Heart right ventricle (tissue), 16 donors: Measurements from ENCODE around the gene POLR2E. TPM values are rescaled to one million over a fixed set of nuclear protein-coding genes. Genes with fewer than 3 reads are reported as not detected.
"Not testable (repeated sequence)": the region's sequence is repeated elsewhere in the genome, so short reads cannot be mapped to it uniquely, and the experiment has no call there.

Experiments
- ATAC-seq, 8 donors: fragments of 200-7000 bp; cut with Tn5 transposase; one replicate each; pipeline ENCODE4 v1.9.1; 2020; ENCODE audit warnings: mild to moderate bottlenecking in 8 of 8, moderate library complexity in 8 of 8, moderate number of reproducible peaks in 1 of 8
- DNase-seq, 2 donors: peaks; one replicate each; pipeline ENCODE4 v3.0.0-alpha.2; 2020
- H3K27ac ChIP-seq, 10 donors: fragments of 200-600 bp; sonication (generic) in 2 of 10; one replicate each; pipeline versions ENCODE4 v1.5.0 to v1.8.0; 2020 to 2022; ENCODE audit warnings: mild to moderate bottlenecking in 3 of 10
- H3K27me3 ChIP-seq, 7 donors: fragments of 200-600 bp; one replicate each; pipeline ENCODE4 v1.8.0; 2021 to 2022; ENCODE audit warnings: mild to moderate bottlenecking in 2 of 7
- H3K36me3 ChIP-seq, 9 donors: fragments of 200-600 bp; sonication (generic) in 1 of 9; one replicate each; pipeline versions ENCODE4 v1.5.0 to v1.8.0; 2020 to 2022; ENCODE audit warnings: mild to moderate bottlenecking in 2 of 9
- H3K4me1 ChIP-seq, 9 donors: fragments of 200-600 bp; sonication (generic) in 1 of 9; one replicate each; pipeline versions ENCODE4 v1.5.0 to v1.8.0; 2020 to 2022; ENCODE audit warnings: mild to moderate bottlenecking in 4 of 9
- H3K4me3 ChIP-seq, 10 donors: fragments of 200-600 bp; sonication (generic) in 2 of 10; one replicate each; pipeline versions ENCODE4 v1.5.0 to v1.8.0; 2020 to 2022; ENCODE audit warnings: mild to moderate bottlenecking in 7 of 10, moderate library complexity in 2 of 10
- H3K9me3 ChIP-seq, 11 donors: fragments of 200-600 bp in 10 of 11; sonication (generic) in 2 of 11; one replicate each; pipeline versions ENCODE4 v1.5.0 to v1.8.0; 2013 to 2022; ENCODE audit warnings: mild to moderate bottlenecking in 2 of 11, control low read depth in 1 of 11, moderate library complexity in 1 of 11
- WGBS, 2 donors: extraction: QIAGEN DNeasy Blood & Tissue Kit; methylation state at CpG; one replicate each; pipeline ENCODE4 v1.1.7; 2013; ENCODE audit warnings: inconsistent platforms in 1 of 2; 5-methylcytosine and 5-hydroxymethylcytosine counted together
- intact Hi-C, 10 donors: fragments of 100-400 bp; cut with DNase I; formaldehyde crosslinking; loops; one replicate each; pipeline versions ENCODE4 v1.11.1 to v1.14.2; 2022
- polyA plus RNA-seq, 2 donors: library from polyadenylated mRNA; stranded (reverse); fragments of 200-250 nt; gene quantifications; one replicate each; pipeline ENCODE4 v1.2.3, GENCODE V29; 2013
- total RNA-seq, 10 donors: library from RNA; stranded (reverse); fragmentation: NEBNext Ultra II Directional in 3 of 10; extraction: Animal tissue kit (Norgen Biotek cat#: 25700) in 3 of 10; gene quantifications; one replicate each; pipeline versions ENCODE4 v1.2.1 to v1.2.4, GENCODE V29; 2021 to 2023
- TF ChIP-seq, protein P1 (sequence below), 9 donors: fragments of 200-600 bp; sonication (generic) in 2 of 9; IDR thresholded peaks; one replicate each; pipeline versions ENCODE4 v1.5.0 to v1.8.0; 2021 to 2022; ENCODE audit warnings: antibody characterized with exemption in 9 of 9, mild to moderate bottlenecking in 5 of 9, moderate library complexity in 1 of 9
- donor health status: Arrhythmogenic right ventricular cardiomyopathy.
- donor health status: ischemic (EF 13 %, LVEDD 7.1; RV severe dilation, severe dysfunction).
- donor health status: healthy with polysubstance abuse.
- donor health status: DM: no; HTN: yes; CAD: no.
- donor health status: DM: no; HTN: no; CAD: no.
- donor health status: ischemic (EF 25% LVEDD 6.9; RV normal size, moderate dysfunction).
- donor health status: ischemic (EF 25% LVEDD 5.7; RV mildly dilated, moderate dysfunction).
- donor health status: healthy.
- donor health status: DM: yes; HTN: yes; CAD: no.
- donor health status: Ischemic cardiomyopathy.
- donor health status: ischemic (EF 35%, LVEDD 5.7; RV mildly dilated, moderate dysfunction).
- donor health status: nonischemic (EF 11% LVEDD 7.7; RV severe dilation, severe dysfunction).
- donor health status: DM: yes; HTN: yes; CAD: no.
- donor health status: PGD.
- donor health status: ischemic (EF 29% LVEDD 5.4; RV normal size, mild dysfunction).
- donor health status: nonischemic (EF 23%, LVEDD 6.1; RV moderate dilation, normal function).

Gene POLR2E
- total and polyA plus RNA-seq, 12 donors, result 111 to 215 (median 134) TPM

DNA sequence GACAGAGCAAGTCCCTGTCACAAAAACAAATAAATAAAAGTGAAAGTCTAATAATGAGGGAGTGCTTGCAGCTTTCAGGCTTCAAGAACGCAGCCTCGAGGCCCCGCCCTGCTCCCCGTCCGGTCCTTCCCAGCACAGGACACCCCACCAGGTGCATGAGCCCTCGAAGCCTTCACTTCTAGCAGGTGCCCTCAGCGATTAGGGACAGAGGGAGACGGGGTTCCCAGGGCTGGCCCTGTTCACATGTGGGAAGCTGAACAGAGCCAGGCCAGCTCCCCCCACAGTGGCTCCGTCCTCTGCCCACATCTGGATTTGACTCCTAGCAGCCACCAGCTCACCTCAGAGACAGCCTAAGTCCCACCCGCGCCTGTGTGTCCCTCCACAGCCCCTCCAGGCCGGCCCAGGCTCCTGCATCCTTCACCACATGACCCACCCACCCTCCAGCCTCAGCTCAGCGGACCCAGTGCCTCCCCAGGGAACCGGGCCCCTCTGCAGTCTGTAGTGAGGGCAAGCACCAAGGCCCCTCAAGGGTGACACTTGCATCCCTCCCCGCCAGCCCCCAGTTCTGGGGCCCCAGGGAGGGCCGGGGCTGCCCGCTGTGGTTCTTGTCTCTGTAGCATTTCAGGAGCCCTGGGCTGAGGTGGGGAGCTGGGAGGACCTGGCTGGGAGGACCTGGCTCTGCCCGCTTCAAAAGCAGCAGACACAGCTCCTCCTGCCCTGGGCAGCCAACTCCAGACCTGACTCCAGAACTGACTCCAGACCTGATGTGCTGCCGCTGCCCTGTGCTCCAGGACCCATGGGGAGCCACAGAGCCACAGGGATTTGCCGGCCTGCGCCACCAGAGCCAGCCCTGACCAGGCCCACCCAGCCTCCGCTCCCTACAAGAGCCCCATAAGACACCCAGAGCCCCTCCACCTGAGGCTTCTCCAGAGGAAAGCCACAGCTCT, 35.9 kb upstream of the POLR2E start:
- Histone ChIP-seq H3K36me3 (peaks cover 0 to 55% (median 9%) of the 10 kb centered on the region in 9 donors), H3K4me1 (peaks cover 13 to 84% (median 35%) of the 10 kb centered on the region in 9 donors), H3K4me3 (peak overlapping the region; percentile 54 to 88 (median 76)), H3K27ac (peak overlapping the region; percentile 82 to 98 (median 92)), H3K9me3 (no peaks in the 10 kb centered on the region), H3K27me3 (no peaks in the 10 kb centered on the region)
- WGBS, 2 donors, result 66 to 77% methylated on average over 22 of the region's 22 CpGs
- DNase-seq (no peak), ATAC-seq (peak in 5 of 8 donors; percentile 0 to 9 (median 5))
- intact Hi-C loops, result loop anchor here in 5 of 10 donors (5.0 kb wide), 2 partner anchors 41 to 61 kb away; partner anchors contain the start of gene SBNO2 (in 5 of the 5)
- TF ChIP-seq, protein P1, sequence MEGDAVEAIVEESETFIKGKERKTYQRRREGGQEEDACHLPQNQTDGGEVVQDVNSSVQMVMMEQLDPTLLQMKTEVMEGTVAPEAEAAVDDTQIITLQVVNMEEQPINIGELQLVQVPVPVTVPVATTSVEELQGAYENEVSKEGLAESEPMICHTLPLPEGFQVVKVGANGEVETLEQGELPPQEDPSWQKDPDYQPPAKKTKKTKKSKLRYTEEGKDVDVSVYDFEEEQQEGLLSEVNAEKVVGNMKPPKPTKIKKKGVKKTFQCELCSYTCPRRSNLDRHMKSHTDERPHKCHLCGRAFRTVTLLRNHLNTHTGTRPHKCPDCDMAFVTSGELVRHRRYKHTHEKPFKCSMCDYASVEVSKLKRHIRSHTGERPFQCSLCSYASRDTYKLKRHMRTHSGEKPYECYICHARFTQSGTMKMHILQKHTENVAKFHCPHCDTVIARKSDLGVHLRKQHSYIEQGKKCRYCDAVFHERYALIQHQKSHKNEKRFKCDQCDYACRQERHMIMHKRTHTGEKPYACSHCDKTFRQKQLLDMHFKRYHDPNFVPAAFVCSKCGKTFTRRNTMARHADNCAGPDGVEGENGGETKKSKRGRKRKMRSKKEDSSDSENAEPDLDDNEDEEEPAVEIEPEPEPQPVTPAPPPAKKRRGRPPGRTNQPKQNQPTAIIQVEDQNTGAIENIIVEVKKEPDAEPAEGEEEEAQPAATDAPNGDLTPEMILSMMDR (IDR thresholded peaks at IDR 0.05), result no peak

DNA sequence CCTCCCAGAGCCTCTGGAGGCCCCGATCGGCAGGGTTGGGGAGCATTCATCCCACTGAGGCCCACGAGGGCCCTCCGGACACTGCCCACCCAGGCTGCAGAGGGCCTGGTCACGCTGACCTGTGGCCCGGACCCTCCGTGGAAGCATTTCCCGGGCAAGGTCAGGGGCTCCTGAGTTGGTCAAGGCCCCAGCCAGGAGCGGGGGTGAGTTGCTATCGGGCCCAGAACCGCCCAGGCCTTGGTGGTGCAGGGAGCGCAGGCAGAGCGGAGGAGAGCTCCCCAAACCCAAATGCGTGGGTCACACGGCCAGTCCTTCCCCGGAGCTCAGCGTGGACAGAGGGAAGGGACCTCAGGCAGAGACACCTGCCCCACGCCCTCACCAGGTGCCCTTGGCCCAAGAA, 34.4 kb upstream of the POLR2E start:
- TF ChIP-seq, protein P1 (IDR thresholded peaks at IDR 0.05), result no peak
- Histone ChIP-seq H3K9me3 (no peaks in the 10 kb centered on the region), H3K27ac (peak overlapping the region in 1 of 10 donors; percentile 96), H3K27me3 (no peaks in the 10 kb centered on the region), H3K36me3 (peaks cover 0 to 63% (median 10%) of the 10 kb centered on the region in 9 donors), H3K4me3 (peak overlapping the region in 1 of 10 donors; percentile 74), H3K4me1 (peaks cover 13 to 73% (median 31%) of the 10 kb centered on the region in 9 donors)
- 95 to 98% methylated on average over 18 of the region's 18 CpGs for WGBS, 2 donors
- ATAC-seq (no peak), DNase-seq (no peak)
- intact Hi-C loops, result loop anchor here in 1 of 10 donors (10.0 kb wide), 1 partner anchor 45 kb away; the partner anchor contains the start of gene SBNO2

DNA sequence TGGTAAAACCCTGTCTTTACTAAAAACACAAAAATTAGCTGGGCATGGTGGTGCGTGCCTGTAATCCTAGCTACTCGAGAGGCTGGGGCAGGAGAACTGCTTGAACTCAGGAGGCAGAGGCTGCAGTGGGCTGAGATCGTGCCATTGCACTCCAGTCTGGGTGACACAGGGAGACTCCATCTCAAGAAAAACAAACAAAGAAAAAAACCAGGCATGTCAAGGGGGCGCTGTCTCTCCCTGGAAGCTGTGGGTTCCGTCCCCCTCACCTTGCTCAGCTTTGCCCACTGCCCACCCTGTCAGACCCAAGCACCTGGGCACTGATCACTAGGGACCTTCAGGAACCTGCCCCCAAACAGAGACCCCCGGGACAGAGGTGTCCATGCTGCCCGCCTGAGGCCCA, 33.9 kb upstream of the POLR2E start:
- WGBS, 2 donors, result 96 to 98% methylated on average over 7 of the region's 7 CpGs
- not testable (repeated sequence) for H3K27me3 ChIP-seq, DNase-seq, H3K4me3 ChIP-seq, ATAC-seq, H3K9me3 ChIP-seq, H3K27ac ChIP-seq
- Histone ChIP-seq H3K36me3 (peaks cover 0 to 67% (median 12%) of the 10 kb centered on the region in 9 donors), H3K4me1 (peaks cover 13 to 73% (median 31%) of the 10 kb centered on the region in 9 donors)
- intact Hi-C loops, result loop anchor here in 1 of 10 donors (10.0 kb wide), 1 partner anchor 46 kb away; the partner anchor contains the start of gene SBNO2

DNA sequence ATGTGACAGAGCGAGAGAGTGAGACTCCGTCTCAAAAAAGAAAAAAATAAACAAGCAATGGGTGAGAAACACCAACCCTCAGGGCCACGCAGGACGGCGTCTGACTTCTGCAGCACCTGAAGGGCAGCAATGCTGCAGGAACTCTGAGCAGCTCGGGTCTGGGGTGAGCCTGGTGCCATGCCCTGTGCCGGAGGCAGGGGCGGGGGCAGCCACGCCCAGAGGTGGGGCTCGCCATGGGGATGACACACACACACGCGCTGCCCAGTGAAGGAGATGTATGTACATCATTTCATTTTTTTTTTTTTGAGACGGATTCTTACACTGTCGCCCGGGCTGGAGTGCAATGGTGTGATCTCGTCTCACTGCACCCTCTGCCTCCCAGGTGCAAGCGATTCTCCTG, 32.9 kb upstream of the POLR2E start:
- ATAC-seq, result no peak
- 94 to 97% methylated on average over 17 of the region's 17 CpGs for WGBS, 2 donors
- no peak for DNase-seq
- Histone ChIP-seq H3K36me3 (peaks cover 3 to 77% (median 17%) of the 10 kb centered on the region in 9 donors), H3K4me3 (no peak overlapping the region), H3K27me3 (no peaks in the 10 kb centered on the region), H3K27ac (peak overlapping the region in 1 of 10 donors; percentile 14), H3K4me1 (peaks cover 13 to 68% (median 28%) of the 10 kb centered on the region in 9 donors), H3K9me3 (no peaks in the 10 kb centered on the region)
- intact Hi-C loops, result loop anchor here in 1 of 10 donors (10.0 kb wide), 1 partner anchor 47 kb away; the partner anchor contains the start of gene SBNO2
- TF ChIP-seq, protein P1 (IDR thresholded peaks at IDR 0.05), result no peak
